SJSA1 (cell line): ENCODE measurements around the gene WDR59. TPM values are rescaled to one million over a fixed set of nuclear protein-coding genes. Genes with fewer than 3 reads are reported as not detected.
"Not testable (repeated sequence)": the region's sequence is repeated elsewhere in the genome, so short reads cannot be mapped to it uniquely, and the experiment has no call there.

ENCODE experiments used
- DNase-seq, 2 experiments: peaks; one replicate each; pipeline ENCODE4 v3.0.0-alpha.2; 2015 to 2020; ENCODE audit warnings: low spot score in 2 of 2, low read depth in 1 of 2
- H3K27ac ChIP-seq: fragments of 250-450 bp; sonication (Bioruptor Pico); 2 replicates; pipeline ENCODE4 v1.5.1; 2020; ENCODE audit warnings: mild to moderate bottlenecking, moderate library complexity
- H3K27me3 ChIP-seq: fragments of 250-450 bp; sonication (Bioruptor Pico); replicated peaks from 2 replicates; pipeline ENCODE4 v1.5.1; 2020; ENCODE audit warnings: mild to moderate bottlenecking, moderate library complexity
- H3K36me3 ChIP-seq: fragments of 250-450 bp; sonication (Bioruptor Pico); 2 replicates; pipeline ENCODE4 v1.5.1; 2020; ENCODE audit warnings: mild to moderate bottlenecking
- H3K4me1 ChIP-seq: fragments of 250-450 bp; sonication (Bioruptor Pico); replicated peaks from 2 replicates; pipeline ENCODE4 v1.6.1; 2021; ENCODE audit warnings: mild to moderate bottlenecking
- H3K4me3 ChIP-seq: fragments of 250-450 bp; sonication (Bioruptor Pico); 2 replicates; pipeline ENCODE4 v1.5.1; 2020; ENCODE audit warnings: mild to moderate bottlenecking
- H3K9me3 ChIP-seq: fragments of 250-450 bp; sonication (Bioruptor Pico); replicated peaks from 2 replicates; pipeline ENCODE4 v1.5.1; 2020; ENCODE audit warnings: mild to moderate bottlenecking
- total RNA-seq: library from RNA; depleted of rRNA; stranded (reverse); fragments of >200 nt; shearing (Covaris generic); gene quantifications from 2 replicates; pipeline ENCODE4 v1.2.3, GENCODE V29; 2014

The WDR59 gene
- total RNA-seq, 1 experiment from 2014 or later: 10.0 TPM

- H3K27ac ChIP-seq: no peak overlapping the region
- H3K4me1 ChIP-seq: peaks cover 34% of the 10 kb centered on the region
- no peaks in the 10 kb centered on the region for H3K36me3 ChIP-seq
- no peaks in the 10 kb centered on the region for H3K27me3 ChIP-seq
- DNase-seq: no peak
- H3K4me3 ChIP-seq: no peak overlapping the region
- H3K9me3 ChIP-seq: peaks cover 9% of the 10 kb centered on the region
Measured at GRCh38 chr16:75021410-75021809, 36.5 kb upstream of the WDR59 start.

GRCh38 chr16:75019586-75019985, 34.7 kb upstream of the WDR59 start:
- peaks cover 9% of the 10 kb centered on the region for H3K9me3 ChIP-seq
- no peaks in the 10 kb centered on the region for H3K36me3 ChIP-seq
- H3K4me1 ChIP-seq: peaks cover 23% of the 10 kb centered on the region
- no peak overlapping the region for H3K4me3 ChIP-seq
- no peak overlapping the region for H3K27ac ChIP-seq
- no peaks in the 10 kb centered on the region for H3K27me3 ChIP-seq
- DNase-seq: no peak

- Histone ChIP-seq H3K4me1 (peaks cover 23% of the 10 kb centered on the region), H3K9me3 (peaks cover 9% of the 10 kb centered on the region), H3K4me3 (no peak overlapping the region), H3K27me3 (no peaks in the 10 kb centered on the region), H3K27ac (0 out of 2 replicates have a peak overlapping the region, but pooled peaks have one; percentile 21), H3K36me3 (no peaks in the 10 kb centered on the region)
- peak; percentile 47 to 57 for DNase-seq
Measured at GRCh38 chr16:75019007-75019406, 34.1 kb upstream of the WDR59 start.

- no peak overlapping the region for H3K4me3 ChIP-seq
- no peaks in the 10 kb centered on the region for H3K36me3 ChIP-seq
- H3K27me3 ChIP-seq: no peaks in the 10 kb centered on the region
- H3K4me1 ChIP-seq: peaks cover 28% of the 10 kb centered on the region
- H3K27ac ChIP-seq: 0 out of 2 replicates have a peak overlapping the region, but pooled peaks have one; percentile 21
- H3K9me3 ChIP-seq: peaks cover 9% of the 10 kb centered on the region
- no peak for DNase-seq
Measured at GRCh38 chr16:75017670-75018525, 33.0 kb upstream of the WDR59 start.

GRCh38 chr16:75016451-75017081, 31.6 kb upstream of the WDR59 start:
- not testable (repeated sequence) for DNase-seq, H3K9me3 ChIP-seq, H3K36me3 ChIP-seq, H3K27ac ChIP-seq, H3K4me3 ChIP-seq, H3K27me3 ChIP-seq
- peaks cover 41% of the 10 kb centered on the region for H3K4me1 ChIP-seq

GRCh38 chr16:75014318-75014717, 29.4 kb upstream of the WDR59 start:
- no peak overlapping the region for H3K27ac ChIP-seq
- peaks cover 49% of the 10 kb centered on the region for H3K4me1 ChIP-seq
- no peaks in the 10 kb centered on the region for H3K27me3 ChIP-seq
- H3K36me3 ChIP-seq: no peaks in the 10 kb centered on the region
- no peaks in the 10 kb centered on the region for H3K9me3 ChIP-seq
- no peak for DNase-seq
- H3K4me3 ChIP-seq: no peak overlapping the region

- H3K9me3 ChIP-seq, H3K27me3 ChIP-seq, H3K36me3 ChIP-seq, H3K4me3 ChIP-seq, DNase-seq: not testable (repeated sequence)
- H3K27ac ChIP-seq: peak overlapping the region; percentile 79
- H3K4me1 ChIP-seq: peaks cover 39% of the 10 kb centered on the region
Measured at GRCh38 chr16:75013123-75013522, 28.2 kb upstream of the WDR59 start.

- 0 out of 2 replicates have a peak, but pooled peaks cover 3% of the 10 kb centered on the region for H3K36me3 ChIP-seq
- H3K9me3 ChIP-seq: no peaks in the 10 kb centered on the region
- H3K4me3 ChIP-seq: no peak overlapping the region
- peak in 1 of 2 experiments; percentile 33 for DNase-seq
- H3K27ac ChIP-seq: peak overlapping the region; percentile 79
- H3K27me3 ChIP-seq: no peaks in the 10 kb centered on the region
- H3K4me1 ChIP-seq: peaks cover 36% of the 10 kb centered on the region
Measured at GRCh38 chr16:75012380-75013081, 27.6 kb upstream of the WDR59 start.

GRCh38 chr16:75011634-75012307, 26.8 kb upstream of the WDR59 start:
- H3K9me3 ChIP-seq: no peaks in the 10 kb centered on the region
- no peak overlapping the region for H3K4me3 ChIP-seq
- H3K36me3 ChIP-seq: 0 out of 2 replicates have a peak, but pooled peaks cover 3% of the 10 kb centered on the region
- peaks cover 30% of the 10 kb centered on the region for H3K4me1 ChIP-seq
- DNase-seq: peak; percentile 75 to 88
- no peaks in the 10 kb centered on the region for H3K27me3 ChIP-seq
- H3K27ac ChIP-seq: peak overlapping the region; percentile 79

GRCh38 chr16:75010427-75010826, 25.5 kb upstream of the WDR59 start:
- H3K36me3 ChIP-seq: 0 out of 2 replicates have a peak, but pooled peaks cover 3% of the 10 kb centered on the region
- H3K27me3 ChIP-seq: no peaks in the 10 kb centered on the region
- no peak overlapping the region for H3K4me3 ChIP-seq
- DNase-seq: no peak
- no peak overlapping the region for H3K27ac ChIP-seq
- peaks cover 29% of the 10 kb centered on the region for H3K4me1 ChIP-seq
- no peaks in the 10 kb centered on the region for H3K9me3 ChIP-seq

- no peak for DNase-seq
- no peak overlapping the region for H3K4me3 ChIP-seq
- no peak overlapping the region for H3K27ac ChIP-seq
- H3K4me1 ChIP-seq: peaks cover 19% of the 10 kb centered on the region
- H3K9me3 ChIP-seq: no peaks in the 10 kb centered on the region
- H3K27me3 ChIP-seq: no peaks in the 10 kb centered on the region
- H3K36me3 ChIP-seq: peaks cover 4% of the 10 kb centered on the region
Measured at GRCh38 chr16:75007443-75007842, 22.5 kb upstream of the WDR59 start.

GRCh38 chr16:75005697-75006096, 20.8 kb upstream of the WDR59 start:
- DNase-seq: no peak
- Histone ChIP-seq H3K9me3 (no peaks in the 10 kb centered on the region), H3K4me3 (no peak overlapping the region), H3K36me3 (peaks cover 8% of the 10 kb centered on the region), H3K27me3 (no peaks in the 10 kb centered on the region), H3K4me1 (peaks cover 14% of the 10 kb centered on the region), H3K27ac (no peak overlapping the region)

GRCh38 chr16:75004460-75004859, 19.5 kb upstream of the WDR59 start:
- Histone ChIP-seq H3K4me3 (no peak overlapping the region), H3K4me1 (peaks cover 24% of the 10 kb centered on the region), H3K27me3 (no peaks in the 10 kb centered on the region), H3K9me3 (no peaks in the 10 kb centered on the region; the same call in 1 of the 2 replicates), H3K27ac (no peak overlapping the region), H3K36me3 (peaks cover 12% of the 10 kb centered on the region)
- no peak for DNase-seq
